Fibroblast of mammary gland (primary cell): ENCODE data around the gene USP7.

Experiments
- DNase-seq: peaks from one replicate; pipeline ENCODE4 v3.0.0-alpha.2; 2010; ENCODE audit warnings: low read depth
- H3K4me3 ChIP-seq: 2 replicates; pipeline ENCODE4 v1.5.1; 2011; ENCODE audit warnings: low read depth, mild to moderate bottlenecking, low read length, moderate library complexity; ENCODE audit not compliant: control insufficient read depth
- CTCF ChIP-seq: conservative IDR thresholded peaks from 2 replicates; pipeline ENCODE4 v1.5.1; 2011; ENCODE audit warnings: low read depth, low read length, inconsistent platforms; ENCODE audit not compliant: control insufficient read depth, insufficient read depth

The USP7 gene

GRCh38 chr16:8865145-8865882 is 98.4 kb downstream of the USP7 start:
- no peak for TF ChIP-seq CTCF
- H3K4me3 ChIP-seq, result no peak overlapping the region
- DNase-seq, result no peak

GRCh38 chr16:8864480-8865110 is 99.1 kb downstream of the USP7 start:
- H3K4me3 ChIP-seq, result no peak overlapping the region
- no peak for TF ChIP-seq CTCF
- DNase-seq, result no peak

GRCh38 chr16:8863594-8864424 is 99.9 kb downstream of the USP7 start:
- no peak overlapping the region for H3K4me3 ChIP-seq
- peak; percentile 31 for DNase-seq
- no peak for TF ChIP-seq CTCF

GRCh38 chr16:8862309-8863130 is 101.2 kb downstream of the USP7 start:
- TF ChIP-seq CTCF, result no peak
- no peak overlapping the region for H3K4me3 ChIP-seq
- DNase-seq, result no peak

GRCh38 chr16:8861563-8862308 is 102.0 kb downstream of the USP7 start:
- DNase-seq, result no peak
- TF ChIP-seq CTCF, result no peak
- no peak overlapping the region for H3K4me3 ChIP-seq
